ENCODE measurements around the gene URI1.
"Not testable (repeated sequence)": the region's sequence is repeated elsewhere in the genome, so short reads cannot be mapped to it uniquely, and the experiment has no call there.

Gene URI1

DNA sequence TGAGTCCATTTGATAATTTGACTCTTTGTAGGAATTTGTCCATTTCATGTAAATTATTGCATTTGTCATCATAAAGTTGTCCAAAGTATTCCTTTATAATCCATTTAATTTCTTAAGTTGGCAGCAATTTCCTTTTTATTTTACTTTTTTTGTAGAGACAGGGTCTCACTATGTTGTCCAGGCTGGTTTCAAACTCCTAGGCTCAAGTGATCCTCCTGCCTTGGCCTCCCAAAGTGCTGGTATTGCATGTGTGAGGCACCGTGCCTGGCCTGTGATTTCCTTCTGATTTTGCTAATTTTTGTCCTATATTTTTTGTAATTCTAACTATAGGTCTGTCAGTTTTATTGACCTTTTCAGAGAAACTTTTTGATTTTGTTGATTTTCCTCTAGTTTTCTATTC, 84.9 kb downstream of the URI1 start:
- DNase-seq (ENCODE audit: low read depth): no peak

DNA sequence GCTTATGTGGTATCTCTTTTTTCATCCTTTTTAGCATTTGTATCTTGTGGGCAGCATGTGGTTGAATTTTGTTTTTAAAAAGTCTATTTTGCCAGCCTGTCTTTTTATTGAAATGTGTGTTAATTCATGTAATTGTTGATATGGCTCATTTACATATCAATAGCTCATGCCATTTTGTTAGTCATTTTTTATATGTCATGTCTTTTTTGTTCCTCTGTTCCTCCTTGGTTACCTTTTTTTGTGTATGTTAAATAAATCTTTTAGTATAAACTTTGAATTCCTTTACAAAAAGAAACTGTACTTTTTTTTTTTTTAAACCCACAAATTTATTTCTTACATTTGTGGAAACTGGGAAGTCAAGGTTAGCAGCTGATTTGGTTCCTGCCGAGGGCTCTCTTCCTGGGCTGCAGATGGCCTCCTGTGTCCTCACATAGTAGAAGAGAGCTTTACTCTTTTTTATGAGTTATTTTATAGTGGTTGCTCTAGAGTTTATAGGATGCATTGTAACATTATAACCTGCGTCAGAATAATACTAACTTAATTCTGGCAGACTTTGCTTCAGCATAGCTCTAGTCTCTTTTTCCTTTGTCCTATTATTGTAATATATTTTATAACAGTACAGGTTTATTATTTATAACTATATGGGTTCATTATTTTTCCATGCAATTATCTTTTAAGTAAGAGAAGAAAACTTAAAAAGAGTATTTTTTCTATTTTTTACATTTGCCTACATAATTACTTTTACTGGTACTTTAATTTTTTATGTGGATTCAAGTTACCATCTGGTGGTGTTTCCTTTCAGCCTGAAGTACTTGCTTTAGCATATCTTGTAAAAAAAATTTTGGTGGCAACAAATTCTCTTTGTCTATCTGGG, 86.3 kb downstream of the URI1 start:
- no peak for DNase-seq (ENCODE audit: low read depth)

DNA sequence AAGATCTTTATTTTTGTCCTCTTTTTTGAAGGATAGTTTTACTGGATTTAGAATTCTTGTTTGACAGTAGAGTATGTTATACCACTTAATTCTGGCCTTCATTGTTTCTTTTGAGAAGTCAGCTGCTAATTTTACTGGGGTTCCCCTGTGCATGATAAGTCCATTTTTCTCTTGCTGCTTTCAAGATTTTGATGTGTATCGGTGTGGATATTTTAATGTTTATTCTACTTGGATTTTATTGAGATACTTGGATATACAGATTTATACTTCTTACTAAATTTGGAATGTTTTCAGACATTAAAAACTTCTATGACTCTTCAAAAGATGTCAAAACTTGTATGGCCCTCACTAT, 86.9 kb downstream of the URI1 start:
- DNase-seq (ENCODE audit: low read depth): no peak

DNA sequence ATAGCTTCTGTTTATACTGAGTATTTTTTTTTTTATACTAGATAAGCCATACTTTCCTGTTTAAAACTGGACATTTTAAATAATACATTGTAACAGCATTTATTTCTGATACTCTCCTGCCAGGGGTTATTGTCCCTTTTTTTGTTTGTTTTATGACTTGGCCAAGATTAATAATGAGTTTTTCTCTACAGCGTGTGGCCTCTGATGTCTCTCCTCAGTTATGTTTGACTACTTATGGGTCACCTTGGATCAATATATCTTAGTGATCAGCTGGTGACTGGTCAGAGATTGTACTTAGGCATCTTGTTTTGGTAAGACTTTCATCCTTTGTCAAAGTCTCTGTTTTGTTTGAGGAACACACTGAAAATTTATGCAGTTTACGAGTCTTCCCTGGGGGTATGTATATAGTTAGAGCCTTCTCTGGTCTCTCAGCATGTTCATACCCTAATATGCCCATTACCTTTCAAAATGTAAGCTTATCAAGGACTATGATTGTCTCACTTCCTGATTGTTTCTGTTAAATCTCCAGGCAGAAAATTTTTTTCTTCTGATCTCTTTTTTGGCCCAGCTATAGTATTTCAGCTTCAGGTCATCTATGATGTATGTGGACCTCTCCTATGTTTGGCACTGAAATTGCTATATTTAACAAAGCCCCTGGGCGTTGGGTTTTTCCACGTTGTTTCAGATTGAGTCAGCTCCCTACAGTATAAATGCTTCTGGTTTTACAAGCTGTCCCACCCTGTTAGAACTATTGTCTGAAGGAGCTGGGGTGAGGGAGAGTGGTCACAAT, 87.9 kb downstream of the URI1 start:
- DNase-seq (ENCODE audit: low read depth): no peak

DNA sequence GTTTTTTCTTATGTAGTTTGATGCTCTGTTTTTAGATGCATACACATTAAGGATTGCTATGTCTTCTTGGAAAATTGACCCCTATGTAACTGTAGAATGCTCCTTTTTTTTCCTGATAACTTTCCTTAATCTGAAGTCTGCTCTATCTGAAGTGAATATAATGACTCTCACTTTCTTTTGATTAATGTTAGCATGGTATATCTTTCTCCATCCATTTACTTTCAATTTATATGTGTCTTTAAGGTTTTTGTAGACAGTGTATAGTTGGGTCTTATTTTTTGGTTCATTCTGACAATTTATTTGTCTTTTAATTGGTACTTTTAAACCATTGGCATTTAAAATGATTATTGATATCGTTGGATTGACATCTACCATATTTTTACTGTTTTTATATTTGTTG, 92.3 kb downstream of the URI1 start:
- DNase-seq (ENCODE audit: low read depth): no peak

DNA sequence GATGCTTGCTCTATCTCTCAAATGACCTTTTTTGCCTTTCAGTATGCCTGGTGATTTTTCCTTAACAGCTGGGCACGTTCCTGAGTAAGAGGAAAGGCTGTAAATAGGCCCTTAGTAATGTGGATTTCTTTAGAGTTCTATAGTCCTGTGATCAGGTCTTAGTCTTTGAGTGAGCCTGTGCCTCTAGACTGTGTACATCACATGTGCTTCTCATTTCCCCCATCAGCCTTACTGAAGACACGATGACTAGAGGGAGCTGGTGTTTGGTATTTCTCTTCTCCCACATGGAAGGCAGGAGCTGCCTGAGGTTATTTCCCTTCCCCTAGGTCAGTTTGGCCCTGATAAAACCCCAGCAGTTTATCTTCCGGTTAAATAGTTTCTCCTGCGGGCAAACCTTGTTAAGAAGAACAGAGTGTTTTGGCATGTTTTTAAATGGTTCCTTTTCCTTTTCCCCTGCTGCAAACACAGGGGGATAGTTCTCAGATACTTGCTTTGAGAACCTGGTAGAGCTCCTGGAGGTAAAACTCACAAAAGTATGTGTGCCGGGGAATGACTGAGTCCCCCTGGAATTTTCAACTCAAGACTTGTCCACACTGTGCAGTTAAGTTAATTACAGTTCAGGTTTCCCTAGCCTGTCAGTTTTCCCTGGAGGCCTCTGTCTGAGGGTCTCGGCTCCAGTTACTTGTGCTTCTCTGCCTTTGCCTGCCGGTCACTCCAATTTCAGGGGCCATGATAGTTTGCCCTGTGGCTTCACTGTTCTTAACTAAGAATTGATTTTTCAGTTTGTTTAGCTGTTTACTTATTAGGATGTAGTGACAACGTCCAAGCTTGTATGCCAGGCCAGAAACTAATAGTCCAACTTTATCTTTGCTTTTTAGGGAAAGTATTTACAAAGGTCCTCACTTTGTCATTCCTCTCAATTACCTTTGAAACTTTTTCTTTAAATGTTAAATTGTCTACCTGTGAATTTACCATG, 94.4 kb downstream of the URI1 start:
- DNase-seq (ENCODE audit: low read depth): no peak

DNA sequence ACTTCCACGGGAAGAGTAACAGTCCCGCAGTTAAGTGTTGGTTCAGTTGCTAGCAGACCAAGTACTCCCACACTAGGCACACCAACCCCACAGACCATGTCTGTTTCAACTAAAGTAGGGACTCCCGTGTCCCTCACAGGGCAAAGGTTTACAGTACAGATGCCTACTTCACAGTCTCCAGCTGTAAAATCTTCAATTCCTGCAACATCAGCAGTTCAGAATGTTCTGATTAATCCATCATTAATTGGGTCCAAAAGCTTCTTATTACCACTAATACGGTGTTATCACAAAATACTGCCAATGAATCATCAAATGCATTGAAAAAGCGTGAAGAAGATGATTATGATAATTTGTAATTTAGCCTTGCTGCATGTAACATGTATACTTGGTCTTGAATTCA, 95.8 kb downstream of the URI1 start:
- no peak for DNase-seq (ENCODE audit: low read depth)

DNA sequence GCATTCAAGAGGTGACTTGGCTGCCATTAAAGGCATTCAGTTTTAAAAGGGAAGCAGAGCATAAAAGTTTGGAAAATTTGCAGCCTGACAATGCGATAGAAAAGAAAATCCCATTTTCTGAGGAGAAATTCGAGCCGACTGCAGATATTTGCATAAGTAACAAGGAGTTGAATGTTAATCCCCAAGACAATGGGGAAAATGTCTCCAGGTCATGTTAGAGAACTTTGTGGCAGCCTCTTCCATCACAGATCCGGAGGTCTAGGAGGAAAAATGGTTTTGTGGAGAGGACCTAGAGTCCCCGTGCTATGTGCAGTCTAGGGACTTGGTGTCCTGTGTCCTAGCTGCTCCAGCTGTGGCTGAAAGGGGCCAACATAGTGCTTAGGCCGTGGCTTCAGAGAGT, 99.9 kb downstream of the URI1 start:
- DNase-seq (ENCODE audit: low read depth): not testable (repeated sequence)

DNA sequence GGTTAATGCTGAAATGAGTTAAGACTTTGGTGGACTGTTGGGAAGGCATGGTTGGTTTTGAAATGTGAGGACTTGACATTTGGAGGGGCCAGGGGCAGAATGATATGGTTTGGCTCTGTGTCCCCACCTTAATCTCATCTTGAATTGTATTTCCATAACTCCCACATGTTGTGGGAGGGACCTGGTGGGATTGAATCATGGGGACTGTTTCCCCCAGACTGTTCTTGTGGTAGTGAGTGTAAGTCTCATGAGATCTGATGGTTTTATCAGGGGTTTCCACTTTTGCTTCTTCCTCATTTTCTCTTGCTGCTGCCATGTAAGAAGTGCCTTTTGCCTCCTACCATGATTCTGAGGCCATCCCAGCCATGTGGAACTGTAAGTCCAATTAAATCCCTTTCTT, 101.0 kb downstream of the URI1 start:
- not testable (repeated sequence) for DNase-seq (ENCODE audit: low read depth)

DNA sequence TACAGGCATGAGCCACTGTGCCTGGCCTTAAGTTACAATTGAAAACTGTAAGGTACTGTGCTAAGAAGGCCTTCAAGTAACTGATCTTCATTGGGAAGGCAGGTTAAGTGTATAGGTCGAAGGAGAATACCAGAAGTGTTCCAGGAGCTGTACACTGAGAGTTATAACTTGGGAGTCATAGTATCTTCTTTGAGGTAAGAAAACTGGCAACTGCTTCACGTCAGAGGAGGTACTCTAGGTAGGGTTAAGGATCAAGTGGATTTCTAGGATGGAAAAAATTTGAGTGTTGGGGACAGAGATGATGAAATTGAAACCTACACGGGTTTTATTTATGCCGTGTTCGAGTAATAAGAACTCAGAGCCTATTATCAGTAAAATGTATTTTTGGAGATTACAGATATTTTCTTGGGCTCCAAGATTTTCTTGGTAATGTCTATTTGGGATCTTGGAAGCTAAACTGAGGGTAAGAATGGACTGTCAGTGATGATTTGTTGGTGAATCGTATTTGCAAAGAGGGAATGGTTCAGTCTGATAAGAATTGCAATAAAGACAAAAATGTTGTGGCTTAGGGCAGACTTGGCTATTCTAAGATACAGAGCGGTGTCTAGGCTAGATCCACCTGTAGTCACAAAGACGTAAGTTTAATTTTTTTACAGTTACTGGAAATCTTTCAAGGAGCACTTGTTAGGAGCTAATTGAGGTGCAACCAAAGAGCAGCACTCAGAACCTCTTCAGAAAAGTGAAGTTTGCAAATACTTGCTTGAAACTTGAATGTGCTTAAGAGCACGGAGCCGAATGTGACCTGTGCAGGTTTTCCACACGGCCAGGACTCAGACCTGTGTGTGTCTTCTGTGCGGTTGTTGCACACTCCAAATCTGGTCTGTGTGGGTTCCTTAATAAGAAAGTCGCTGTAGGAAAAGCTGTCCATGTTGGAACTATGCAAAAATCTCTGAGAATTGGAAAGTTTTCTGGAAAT, 102.5 kb downstream of the URI1 start:
- DNase-seq (ENCODE audit: low read depth): no peak

DNA sequence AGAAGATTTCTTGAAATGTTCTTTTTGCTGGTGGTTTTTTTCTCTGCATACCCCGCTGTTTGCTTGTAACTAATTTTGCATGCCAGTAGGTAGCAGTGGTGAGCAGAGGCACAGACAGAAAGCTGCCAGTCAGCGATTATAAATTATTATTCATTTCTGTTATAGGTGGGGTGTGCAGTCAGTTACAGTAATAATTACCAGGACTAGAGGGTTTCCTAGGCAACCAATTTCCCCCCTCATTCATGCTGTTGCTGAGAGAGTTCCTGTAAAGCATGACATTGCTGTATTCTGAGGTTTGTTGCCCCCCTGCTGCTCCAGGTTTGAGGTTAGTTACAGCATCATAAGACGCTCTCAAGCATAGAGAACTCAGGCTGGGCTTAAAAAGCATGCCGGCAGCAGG, 104.5 kb downstream of the URI1 start:
- DNase-seq (ENCODE audit: low read depth): no peak

DNA sequence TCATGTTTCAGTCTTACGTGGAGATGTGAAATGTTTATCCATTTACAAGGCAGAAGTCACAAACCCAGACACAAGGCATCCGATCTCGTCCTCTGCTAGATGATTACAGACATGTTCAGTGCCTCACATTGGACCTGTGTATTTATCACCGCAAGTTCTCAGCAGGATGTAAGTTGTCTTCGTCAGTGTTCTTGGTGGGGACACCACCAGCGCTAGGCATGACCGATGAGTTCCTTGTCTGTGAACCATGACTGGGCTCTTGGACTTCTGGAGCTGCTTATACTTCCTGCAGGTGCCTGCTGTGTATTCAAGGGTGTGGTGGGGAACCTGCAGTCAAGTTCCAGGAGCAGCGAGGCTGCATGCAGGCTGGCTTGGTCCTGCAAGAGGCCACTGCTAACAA, 105.4 kb downstream of the URI1 start:
- DNase-seq (ENCODE audit: low read depth): no peak

DNA sequence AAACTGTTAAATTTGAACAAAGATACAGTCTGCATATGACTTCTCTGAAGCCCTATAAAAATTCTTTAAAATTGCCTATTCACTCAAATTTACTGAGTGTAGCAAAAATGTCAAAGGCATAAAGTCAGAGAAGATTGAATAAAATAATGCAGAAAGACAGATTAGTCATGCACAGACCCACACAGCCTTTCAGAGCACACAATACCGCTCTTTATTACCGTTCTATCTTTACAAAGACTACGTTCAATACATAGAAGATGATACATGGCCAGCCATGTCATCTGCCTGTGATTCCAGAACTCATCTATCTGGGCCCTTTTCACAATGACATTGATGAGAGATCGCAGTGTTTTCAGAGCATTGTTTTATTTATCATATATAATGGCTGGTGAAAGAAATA, 107.2 kb downstream of the URI1 start:
- DNase-seq (ENCODE audit: low read depth): no peak

DNA sequence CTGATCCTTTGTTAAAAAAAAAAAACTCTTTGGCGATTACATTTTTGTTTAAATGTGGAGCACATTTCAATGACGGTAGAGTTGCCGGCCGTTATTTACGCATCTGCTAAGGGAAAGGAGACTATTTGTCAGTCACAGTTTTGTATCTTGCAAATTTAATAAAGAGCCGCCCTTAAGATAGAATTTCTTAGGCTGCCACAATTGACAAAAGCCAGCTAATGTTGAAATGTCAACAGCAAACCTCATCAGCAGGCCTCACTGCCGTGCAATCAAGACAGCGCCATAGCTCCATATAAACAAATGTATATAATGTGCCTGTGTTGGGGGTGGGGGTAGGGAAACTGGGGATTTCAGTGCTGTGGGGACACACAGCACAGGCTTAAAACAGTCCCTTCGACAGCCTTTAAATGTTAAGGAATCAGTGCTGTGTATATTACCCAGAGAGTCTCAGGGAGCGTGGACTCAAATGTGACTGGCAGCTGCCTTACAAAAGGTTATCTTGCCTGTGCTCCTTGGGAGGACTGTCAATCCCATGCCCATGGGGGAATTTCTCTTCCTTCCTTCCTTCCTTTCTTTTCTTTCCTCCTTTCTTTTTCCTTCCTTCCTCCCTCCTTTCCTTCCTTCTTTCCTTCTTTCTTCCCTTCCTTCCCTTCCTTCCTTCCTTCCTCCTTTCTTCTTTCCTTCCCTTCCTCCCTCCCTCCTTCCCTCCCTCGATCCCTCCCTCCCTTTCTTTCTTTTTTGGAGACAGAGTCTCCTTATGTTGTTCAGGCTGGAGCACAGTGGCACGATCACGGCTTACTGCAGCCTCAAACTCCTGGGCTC, 108.0 kb downstream of the URI1 start:
- no peak for DNase-seq (ENCODE audit: low read depth)

DNA sequence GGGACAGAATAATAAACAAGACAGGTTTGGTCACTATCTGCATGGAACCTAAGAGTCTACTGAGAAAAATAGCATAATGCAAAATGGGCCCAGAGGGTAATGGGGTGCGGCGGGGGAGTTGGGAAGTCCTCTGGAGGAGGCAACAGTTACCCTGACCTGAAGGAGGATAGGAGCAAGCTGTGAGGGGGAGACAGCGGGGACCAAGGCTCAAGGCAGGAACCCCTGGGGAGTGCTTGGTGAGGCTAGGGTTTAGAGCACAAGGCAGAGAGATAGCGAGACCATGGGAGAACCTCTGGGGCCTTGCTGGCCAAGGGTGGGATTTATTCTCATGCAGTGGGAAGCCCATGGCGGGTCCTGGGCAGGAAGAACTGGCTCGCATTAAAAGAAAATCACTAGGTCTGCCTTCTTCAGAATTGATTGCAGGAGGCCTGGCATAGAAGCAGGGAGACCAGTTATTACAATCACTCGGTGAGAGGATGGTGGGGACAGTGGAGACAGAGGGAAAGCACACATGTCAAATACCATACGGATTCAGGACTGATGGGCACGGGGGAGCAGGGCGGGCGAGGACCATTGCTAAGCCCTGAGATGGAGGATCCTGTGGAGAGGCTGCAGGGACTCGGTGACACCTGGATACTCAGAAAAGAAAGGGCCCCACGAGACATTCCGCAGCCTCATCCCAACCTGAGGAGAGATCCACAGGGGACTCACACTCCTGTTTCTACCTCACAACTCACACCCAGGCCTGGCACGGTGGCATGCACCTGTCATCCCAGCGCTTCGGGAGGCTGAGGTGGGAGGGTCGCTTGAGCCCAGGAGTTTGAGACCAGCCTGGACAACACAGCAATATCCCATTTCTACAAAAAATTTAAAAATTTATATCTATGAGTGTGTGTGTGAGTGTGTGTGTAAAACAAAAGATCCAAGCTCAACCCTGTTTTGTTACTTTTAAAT, 110.4 kb downstream of the URI1 start:
- no peak for DNase-seq (ENCODE audit: low read depth)

DNA sequence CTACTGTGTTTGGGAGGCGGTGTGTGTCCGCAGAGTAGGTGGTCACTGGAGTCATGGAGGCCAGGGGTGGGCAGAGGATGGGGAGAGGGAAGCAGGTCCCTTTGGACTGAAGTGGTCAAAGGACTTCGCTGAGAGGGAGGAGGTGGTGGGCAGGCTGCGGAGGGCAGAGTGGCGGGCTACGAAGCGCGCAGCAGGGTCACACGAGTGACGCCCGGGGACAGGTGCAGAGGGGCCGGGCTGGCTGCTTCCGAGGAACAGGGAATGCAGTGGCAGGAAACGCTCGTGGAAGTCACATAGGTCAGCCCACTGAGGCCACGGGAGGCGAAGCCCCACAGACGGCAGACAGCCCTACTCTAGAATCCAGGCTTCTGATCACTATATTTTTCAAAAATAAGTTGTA, 111.5 kb downstream of the URI1 start:
- DNase-seq (ENCODE audit: low read depth): no peak

DNA sequence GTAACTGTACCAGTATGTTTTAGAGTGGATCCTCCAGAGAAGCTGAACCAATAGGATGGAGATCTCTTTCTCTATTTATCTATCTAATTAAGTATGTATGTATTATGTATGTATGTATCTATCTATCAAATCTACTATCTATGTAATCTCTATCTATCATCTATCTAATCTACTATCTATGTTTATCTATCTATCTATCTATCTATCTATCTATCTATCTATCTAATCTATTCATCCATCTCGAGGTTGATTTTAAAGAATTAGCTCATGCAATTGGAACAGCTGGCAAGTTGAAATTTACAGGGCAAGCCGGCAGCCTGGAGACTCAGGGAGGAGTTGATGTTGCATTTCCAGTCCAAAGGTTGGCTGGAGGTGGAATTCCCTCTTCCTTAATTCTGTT, 112.2 kb downstream of the URI1 start:
- DNase-seq (ENCODE audit: low read depth): no peak

DNA sequence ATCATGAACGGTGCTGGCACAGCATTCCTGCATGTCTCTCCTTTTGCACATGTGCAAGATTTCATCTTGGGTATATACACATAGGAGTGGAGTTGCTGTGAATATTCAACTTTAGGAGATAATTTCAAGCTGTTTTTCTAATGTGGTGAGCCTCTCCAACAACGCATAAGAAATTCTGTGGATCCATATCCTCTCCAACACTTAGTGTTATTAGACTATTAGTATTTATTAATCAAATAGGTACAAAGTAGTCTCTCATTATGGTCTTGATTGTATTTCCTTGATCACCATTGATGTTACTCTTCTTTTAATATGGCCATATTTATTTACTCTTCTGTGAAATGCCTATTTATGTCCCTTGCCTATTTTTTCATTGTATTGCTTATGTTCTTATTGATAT, 114.5 kb downstream of the URI1 start:
- no peak for DNase-seq (ENCODE audit: low read depth)

Data from activated T-cell treated with anti-CD3 and anti-CD28 coated beads for 1 hour (primary cell).